HCT116 (cell line): ENCODE data around the gene TNFRSF12A.
"Not testable (repeated sequence)": the region's sequence is repeated elsewhere in the genome, so short reads cannot be mapped to it uniquely, and the experiment has no call there.

ENCODE experiments used
- SIN3A ChIP-seq: IDR thresholded peaks from 2 replicates; pipeline ENCODE4 v1.6.1; 2012; ENCODE audit warnings: low read depth
- TF ChIP-seq, protein P1 (sequence below): IDR thresholded peaks from 2 replicates; pipeline ENCODE4 v1.6.1; 2012
- TF ChIP-seq, protein P2 (sequence below): IDR thresholded peaks from 2 replicates; pipeline ENCODE4 v1.6.1; 2011; ENCODE audit warnings: mild to moderate bottlenecking, low read length, moderate library complexity; ENCODE audit not compliant: insufficient replicate concordance; ENCODE audit errors: extremely low read depth

- TF ChIP-seq, protein P1, sequence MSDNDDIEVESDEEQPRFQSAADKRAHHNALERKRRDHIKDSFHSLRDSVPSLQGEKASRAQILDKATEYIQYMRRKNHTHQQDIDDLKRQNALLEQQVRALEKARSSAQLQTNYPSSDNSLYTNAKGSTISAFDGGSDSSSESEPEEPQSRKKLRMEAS, result not testable (repeated sequence)
- TF ChIP-seq SIN3A, result not testable (repeated sequence)
- TF ChIP-seq, protein P2, sequence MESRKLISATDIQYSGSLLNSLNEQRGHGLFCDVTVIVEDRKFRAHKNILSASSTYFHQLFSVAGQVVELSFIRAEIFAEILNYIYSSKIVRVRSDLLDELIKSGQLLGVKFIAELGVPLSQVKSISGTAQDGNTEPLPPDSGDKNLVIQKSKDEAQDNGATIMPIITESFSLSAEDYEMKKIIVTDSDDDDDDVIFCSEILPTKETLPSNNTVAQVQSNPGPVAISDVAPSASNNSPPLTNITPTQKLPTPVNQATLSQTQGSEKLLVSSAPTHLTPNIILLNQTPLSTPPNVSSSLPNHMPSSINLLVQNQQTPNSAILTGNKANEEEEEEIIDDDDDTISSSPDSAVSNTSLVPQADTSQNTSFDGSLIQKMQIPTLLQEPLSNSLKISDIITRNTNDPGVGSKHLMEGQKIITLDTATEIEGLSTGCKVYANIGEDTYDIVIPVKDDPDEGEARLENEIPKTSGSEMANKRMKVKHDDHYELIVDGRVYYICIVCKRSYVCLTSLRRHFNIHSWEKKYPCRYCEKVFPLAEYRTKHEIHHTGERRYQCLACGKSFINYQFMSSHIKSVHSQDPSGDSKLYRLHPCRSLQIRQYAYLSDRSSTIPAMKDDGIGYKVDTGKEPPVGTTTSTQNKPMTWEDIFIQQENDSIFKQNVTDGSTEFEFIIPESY, result not testable (repeated sequence)
Observed at GRCh38 chr16:3052571-3053329, 32.6 kb downstream of the TNFRSF12A start.
